Chondrocyte (in vitro differentiated cells): ENCODE results near the gene ANTKMT. TPM values are rescaled to one million over a fixed set of nuclear protein-coding genes. Genes with fewer than 3 reads are reported as not detected.

Source experiments
- DNase-seq: peaks from one replicate; pipeline ENCODE4 v3.0.0; 2021; ENCODE audit warnings: mixed read lengths, low spot score
- H3K27ac Mint-ChIP-seq: one replicate; pipeline ENCODE4 v1.8.0; 2021; ENCODE audit warnings: mild to moderate bottlenecking, moderate library complexity, mixed read lengths; ENCODE audit not compliant: unreplicated experiment
- H3K27me3 Mint-ChIP-seq: 2 replicates; pipeline ENCODE4 v1.8.0; 2021; ENCODE audit warnings: low read depth, mixed read lengths
- H3K36me3 Mint-ChIP-seq: 2 replicates; pipeline ENCODE4 v1.8.0; 2021; ENCODE audit warnings: low read depth, mixed read lengths
- H3K4me1 Mint-ChIP-seq: 2 replicates; pipeline ENCODE4 v1.8.0; 2021; ENCODE audit warnings: low read depth, mild to moderate bottlenecking, mixed read lengths
- H3K4me3 Mint-ChIP-seq: one replicate; pipeline ENCODE4 v1.8.0; 2021; ENCODE audit warnings: mild to moderate bottlenecking, moderate library complexity, mixed read lengths; ENCODE audit not compliant: unreplicated experiment
- H3K9me3 Mint-ChIP-seq: 2 replicates; pipeline ENCODE4 v1.8.0; 2021; ENCODE audit warnings: low read depth, mixed read lengths
- microRNA-seq: library from miRNA; unstranded; fragments of <30 nt; microRNA quantifications from one replicate; pipeline ENCODE4 v1.2.0, GENCODE V29; 2020; ENCODE audit warnings: borderline number of aligned reads
- total RNA-seq: library from RNA; stranded (reverse); gene quantifications from 3 replicates; pipeline ENCODE4 v1.2.1, GENCODE V29; 2021
- TF ChIP-seq, protein P1 (sequence below): fragments of 200-600 bp; sonication (generic); IDR thresholded peaks from 2 replicates; pipeline ENCODE4 v1.5.0; 2021; ENCODE audit warnings: antibody characterized with exemption, mild to moderate bottlenecking, moderate library complexity

ANTKMT gene
- total RNA-seq, 1 donor from 2014 or later, result 38.2 TPM

- H3K36me3 Mint-ChIP-seq, result no peaks in the 10 kb centered on the region
Measured at GRCh38 chr16:769184-769784, 48.3 kb downstream of the ANTKMT start.

GRCh38 chr16:769934-770333, 49.0 kb downstream of the ANTKMT start:
- H3K36me3 Mint-ChIP-seq, result no peaks in the 10 kb centered on the region
- H3K9me3 Mint-ChIP-seq, result no peaks in the 10 kb centered on the region
- H3K27me3 Mint-ChIP-seq, result no peaks in the 10 kb centered on the region
- H3K4me1 Mint-ChIP-seq, result no peaks in the 10 kb centered on the region
- no peak overlapping the region for H3K27ac Mint-ChIP-seq
- H3K4me3 Mint-ChIP-seq, result no peak overlapping the region
- no peak for DNase-seq
- TF ChIP-seq, protein P1, sequence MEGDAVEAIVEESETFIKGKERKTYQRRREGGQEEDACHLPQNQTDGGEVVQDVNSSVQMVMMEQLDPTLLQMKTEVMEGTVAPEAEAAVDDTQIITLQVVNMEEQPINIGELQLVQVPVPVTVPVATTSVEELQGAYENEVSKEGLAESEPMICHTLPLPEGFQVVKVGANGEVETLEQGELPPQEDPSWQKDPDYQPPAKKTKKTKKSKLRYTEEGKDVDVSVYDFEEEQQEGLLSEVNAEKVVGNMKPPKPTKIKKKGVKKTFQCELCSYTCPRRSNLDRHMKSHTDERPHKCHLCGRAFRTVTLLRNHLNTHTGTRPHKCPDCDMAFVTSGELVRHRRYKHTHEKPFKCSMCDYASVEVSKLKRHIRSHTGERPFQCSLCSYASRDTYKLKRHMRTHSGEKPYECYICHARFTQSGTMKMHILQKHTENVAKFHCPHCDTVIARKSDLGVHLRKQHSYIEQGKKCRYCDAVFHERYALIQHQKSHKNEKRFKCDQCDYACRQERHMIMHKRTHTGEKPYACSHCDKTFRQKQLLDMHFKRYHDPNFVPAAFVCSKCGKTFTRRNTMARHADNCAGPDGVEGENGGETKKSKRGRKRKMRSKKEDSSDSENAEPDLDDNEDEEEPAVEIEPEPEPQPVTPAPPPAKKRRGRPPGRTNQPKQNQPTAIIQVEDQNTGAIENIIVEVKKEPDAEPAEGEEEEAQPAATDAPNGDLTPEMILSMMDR, result no peak

More at GRCh38 chr16:769184-769784, 48.3 kb downstream of the ANTKMT start:
- no peaks in the 10 kb centered on the region for H3K27me3 Mint-ChIP-seq
- no peak for DNase-seq
- H3K9me3 Mint-ChIP-seq, result no peaks in the 10 kb centered on the region
- TF ChIP-seq, protein P1, result no peak
- H3K4me3 Mint-ChIP-seq, result no peak overlapping the region
- H3K4me1 Mint-ChIP-seq, result no peaks in the 10 kb centered on the region
- H3K27ac Mint-ChIP-seq, result no peak overlapping the region

DNA sequence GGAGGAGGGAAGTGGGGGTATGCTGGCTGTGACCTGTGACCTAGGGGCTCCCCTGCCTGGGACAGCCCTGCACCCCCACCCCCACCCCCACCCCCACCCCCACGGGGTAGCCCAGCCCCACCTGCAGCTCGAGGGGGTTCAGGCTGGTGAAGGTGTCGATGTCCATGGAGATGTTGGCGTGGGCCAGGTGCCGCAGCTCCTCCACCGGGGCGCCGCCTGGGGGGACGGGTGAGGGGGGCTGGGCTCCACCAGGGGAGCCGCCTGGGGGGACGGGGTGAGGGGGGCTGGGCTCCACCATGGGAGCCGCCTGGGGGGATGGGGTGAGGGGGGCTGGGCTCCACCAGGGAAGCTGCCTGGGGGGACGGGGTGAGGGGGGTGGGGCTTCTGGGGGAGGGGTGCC, 49.5 kb downstream of the ANTKMT start:
- Mint-ChIP-seq H3K36me3 (no peaks in the 10 kb centered on the region), H3K4me3 (no peak overlapping the region), H3K9me3 (no peaks in the 10 kb centered on the region), H3K27me3 (no peaks in the 10 kb centered on the region), H3K4me1 (no peaks in the 10 kb centered on the region), H3K27ac (no peak overlapping the region)
- TF ChIP-seq, protein P1, result no peak
- no peak for DNase-seq

Small RNA genes lying within 50 kb of the gene (microRNA-seq; reads per million reads assigned to microRNA genes)
- gene MIR662, result not detected

Other genes starting within 250 kb of the ANTKMT start
- gene CAPN15, start 193.4 kb upstream of the ANTKMT start, total RNA-seq, result 28.8 to 32.0 TPM (median 29.7 TPM) in 3 replicates
- not detected in 3 replicates for gene PRR35, start 160.8 kb upstream of the ANTKMT start, total RNA-seq
- not detected in 3 replicates for gene NHLRC4, start 154.1 kb upstream of the ANTKMT start, total RNA-seq
- 34.1 to 57.1 TPM (median 37.3 TPM) in 3 replicates for gene PIGQ, start 151.2 kb upstream of the ANTKMT start, total RNA-seq
- 15.2 to 19.6 TPM (median 19.6 TPM) in 3 replicates for gene RAB40C, start 131.1 kb upstream of the ANTKMT start, total RNA-seq
- gene WFIKKN1, start 90.2 kb upstream of the ANTKMT start, total RNA-seq, result 0.36 to 0.56 TPM (median 0.47 TPM) in 3 replicates
- gene METTL26, start 84.8 kb upstream of the ANTKMT start, total RNA-seq, result 58.9 to 68.5 TPM (median 68.1 TPM) in 3 replicates
- gene MCRIP2, start 79.3 kb upstream of the ANTKMT start, total RNA-seq, result 10.4 to 16.9 TPM (median 15.3 TPM) in 3 replicates
- 17.0 to 36.6 TPM (median 19.2 TPM) in 3 replicates for gene WDR90, start 71.8 kb upstream of the ANTKMT start, total RNA-seq
- gene RHOT2, start 53.0 kb upstream of the ANTKMT start, total RNA-seq, result 101 to 109 TPM (median 106 TPM) in 3 replicates
- gene RHBDL1, start 45.5 kb upstream of the ANTKMT start, total RNA-seq, result 1.9 to 3.5 TPM (median 3.0 TPM) in 3 replicates
- gene STUB1, start 40.7 kb upstream of the ANTKMT start, total RNA-seq, result 89.7 to 139 TPM (median 96.1 TPM) in 3 replicates
- gene JMJD8, start 36.8 kb upstream of the ANTKMT start, total RNA-seq, result 38.8 to 56.5 TPM (median 39.2 TPM) in 3 replicates
- gene WDR24, start 30.7 kb upstream of the ANTKMT start, total RNA-seq, result 12.6 to 17.7 TPM (median 13.7 TPM) in 3 replicates
- 0.53 to 0.87 TPM (median 0.82 TPM) in 3 replicates for gene FBXL16, start 15.3 kb upstream of the ANTKMT start, total RNA-seq
- gene METRN, start 6.0 kb upstream of the ANTKMT start, total RNA-seq, result 50.7 to 62.3 TPM (median 58.5 TPM) in 3 replicates
- 1.8 to 3.9 TPM (median 2.5 TPM) in 3 replicates for gene CCDC78, start 5.3 kb downstream of the ANTKMT start, total RNA-seq
- 7.9 to 20.6 TPM (median 15.0 TPM) in 3 replicates for gene HAGHL, start 6.0 kb downstream of the ANTKMT start, total RNA-seq
- 20.5 to 26.6 TPM (median 22.1 TPM) in 3 replicates for gene CIAO3, start 19.9 kb downstream of the ANTKMT start, total RNA-seq
- 0.41 TPM in 1 of 3 replicates, not detected in the others for gene MSLN, start 39.6 kb downstream of the ANTKMT start, total RNA-seq
- 17.6 to 21.6 TPM (median 19.6 TPM) in 3 replicates for gene RPUSD1, start 67.2 kb downstream of the ANTKMT start, total RNA-seq
- gene CHTF18, start 67.5 kb downstream of the ANTKMT start, total RNA-seq, result 12.8 to 35.9 TPM (median 13.3 TPM) in 3 replicates
- not detected in 3 replicates for gene GNG13, start 79.6 kb downstream of the ANTKMT start, total RNA-seq
- 21.6 to 25.6 TPM (median 21.7 TPM) in 3 replicates for gene LMF1, start 249.8 kb downstream of the ANTKMT start, total RNA-seq